ENCODE data around the gene APBA2. TPM values are rescaled to one million over a fixed set of nuclear protein-coding genes. Genes with fewer than 3 reads are reported as not detected.
"Not testable (repeated sequence)": the region's sequence is repeated elsewhere in the genome, so short reads cannot be mapped to it uniquely, and the experiment has no call there.

Gene APBA2
- total RNA-seq, 1 donor from 2014 or later = 2.0 TPM

GRCh38 chr15:29167122-29167521 is 281.3 kb downstream of the APBA2 start:
- intact Hi-C loops (cut with DNase I) = not testable (repeated sequence)

More at GRCh38 chr15:29167122-29167521, 281.3 kb downstream of the APBA2 start:
- not testable (repeated sequence) for ATAC-seq; DNase-seq (ENCODE audit: missing footprints)

Other genes with a start within 250 kb of the APBA2 start
- 2.6 TPM for gene GOLGA8M, start 173.6 kb upstream of the APBA2 start, total RNA-seq
- not detected for gene GOLGA6L7, start 37.3 kb upstream of the APBA2 start, total RNA-seq

Data from Right ventricle myocardium inferior (tissue), 1 donor.